Trophoblast cell (in vitro differentiated cells and primary cell): Measurements from ENCODE around the gene LHPP.

Experiments used
- DNase-seq, 2 donors: peaks; one replicate each; pipeline ENCODE4 v3.0.0-alpha.2; 2016
- H2AFZ ChIP-seq: 2 replicates; pipeline ENCODE4 v1.6.1; 2013; ENCODE audit warnings: low read length, moderate library complexity, mild to moderate bottlenecking; ENCODE audit not compliant: insufficient read depth, poor library complexity
- H2AK5ac ChIP-seq: 2 replicates; pipeline ENCODE4 v1.6.1; 2013; ENCODE audit warnings: mild to moderate bottlenecking, low read length
- H2BK120ac ChIP-seq: 2 replicates; pipeline ENCODE4 v1.6.1; 2013; ENCODE audit warnings: low read length, mild to moderate bottlenecking, moderate library complexity; ENCODE audit not compliant: insufficient read depth, poor library complexity
- H2BK12ac ChIP-seq: 2 replicates; pipeline ENCODE4 v1.6.1; 2013; ENCODE audit warnings: mild to moderate bottlenecking, low read length, moderate library complexity
- H2BK5ac ChIP-seq: 2 replicates; pipeline ENCODE4 v1.6.1; 2013; ENCODE audit warnings: low read length, low read depth, moderate library complexity, mild to moderate bottlenecking; ENCODE audit not compliant: poor library complexity
- H3K14ac ChIP-seq: 2 replicates; pipeline ENCODE4 v1.6.1; 2013; ENCODE audit warnings: mild to moderate bottlenecking, low read length
- H3K18ac ChIP-seq: 2 replicates; pipeline ENCODE4 v1.6.1; 2013; ENCODE audit warnings: mild to moderate bottlenecking, low read length
- H3K23ac ChIP-seq: 2 replicates; pipeline ENCODE4 v1.6.1; 2013; ENCODE audit warnings: low read length
- H3K27ac ChIP-seq: 2 replicates; pipeline ENCODE4 v1.5.1; 2013; ENCODE audit warnings: low read depth, mild to moderate bottlenecking, inconsistent platforms, low read length, moderate library complexity
- H3K27me3 ChIP-seq: 2 replicates; pipeline ENCODE4 v1.6.1; 2013; ENCODE audit warnings: inconsistent platforms, mild to moderate bottlenecking, low read length, moderate library complexity; ENCODE audit not compliant: insufficient read depth
- H3K36me3 ChIP-seq, 2 experiments: 1 replicate in 1 of 2; 2 replicates in 1 of 2; pipeline ENCODE4 v1.6.1; 2013; ENCODE audit warnings: low read length in 2 of 2, mild to moderate bottlenecking in 2 of 2, moderate library complexity in 1 of 2; ENCODE audit not compliant: insufficient read depth in 2 of 2, control insufficient read depth in 1 of 2
- H3K4ac ChIP-seq: 2 replicates; pipeline ENCODE4 v1.6.1; 2013; ENCODE audit warnings: low read depth, mild to moderate bottlenecking, low read length, moderate library complexity
- H3K4me1 ChIP-seq, 2 experiments: 1 replicate in 1 of 2; 2 replicates in 1 of 2; pipeline ENCODE4 v1.6.1; 2013; ENCODE audit warnings: low read length in 2 of 2, mild to moderate bottlenecking in 2 of 2, moderate library complexity in 1 of 2; ENCODE audit not compliant: insufficient read depth in 2 of 2, control insufficient read depth in 1 of 2
- H3K4me2 ChIP-seq: 2 replicates; pipeline ENCODE4 v1.6.1; 2013; ENCODE audit warnings: inconsistent platforms, mild to moderate bottlenecking, low read length, moderate library complexity
- H3K4me3 ChIP-seq: 2 replicates; pipeline ENCODE4 v1.5.1; 2013; ENCODE audit warnings: mild to moderate bottlenecking, low read depth, low read length, inconsistent platforms
- H3K79me1 ChIP-seq: one replicate; pipeline ENCODE4 v1.6.1; 2013; ENCODE audit warnings: low read length
- H3K79me2 ChIP-seq: 2 replicates; pipeline ENCODE4 v1.6.1; 2013; ENCODE audit warnings: low read length, mild to moderate bottlenecking; ENCODE audit not compliant: control insufficient read depth, insufficient read depth, poor library complexity
- H3K9ac ChIP-seq: 2 replicates; pipeline ENCODE4 v1.6.1; 2013; ENCODE audit warnings: mild to moderate bottlenecking, low read length
- H3K9me3 ChIP-seq: 2 replicates; pipeline ENCODE4 v1.6.1; 2013; ENCODE audit warnings: low read depth, mild to moderate bottlenecking, control low read depth, inconsistent platforms, low read length; ENCODE audit not compliant: insufficient read depth
- H4K12ac ChIP-seq: 2 replicates; pipeline ENCODE4 v1.6.1; 2013; ENCODE audit warnings: low read depth, mild to moderate bottlenecking, low read length, moderate library complexity
- H4K8ac ChIP-seq: 2 replicates; pipeline ENCODE4 v1.6.1; 2013; ENCODE audit warnings: low read depth, mild to moderate bottlenecking, low read length, moderate library complexity
- H4K91ac ChIP-seq: one replicate; pipeline ENCODE4 v1.6.1; 2013; ENCODE audit warnings: low read depth, mild to moderate bottlenecking, low read length, moderate library complexity
- WGBS: extraction: QIAGEN DNeasy Blood & Tissue Kit; methylation state at CpG from one replicate; pipeline ENCODE4 v1.1.7; 2013; ENCODE audit warnings: missing lambda C conversion rate; ENCODE audit not compliant: insufficient read length, insufficient coverage; ENCODE audit errors: extremely low coverage; 5-methylcytosine and 5-hydroxymethylcytosine counted together

LHPP gene

GRCh38 chr10:124515244-124515970 is 53.8 kb downstream of the LHPP start:
- H3K79me2 ChIP-seq = no peaks in the 10 kb centered on the region
- no peak overlapping the region for H3K4ac ChIP-seq
- H4K8ac ChIP-seq = no peak overlapping the region
- no CpG with 5 or more reads among the region's 13 CpGs for WGBS
- H3K27ac ChIP-seq = no peak overlapping the region
- H2BK120ac ChIP-seq = no peak overlapping the region
- H3K79me1 ChIP-seq = no peaks in the 10 kb centered on the region
- H3K27me3 ChIP-seq = no peaks in the 10 kb centered on the region
- H3K4me1 ChIP-seq = peaks cover 2 to 7% of the 10 kb centered on the region in 2 experiments
- H3K23ac ChIP-seq = no peak overlapping the region
- no peak overlapping the region for H2AK5ac ChIP-seq
- H3K9me3 ChIP-seq = peaks cover 1% of the 10 kb centered on the region
- H3K14ac ChIP-seq = no peak overlapping the region
- no peak overlapping the region for H4K12ac ChIP-seq
- H3K36me3 ChIP-seq = no peaks in the 10 kb centered on the region
- no peak overlapping the region for H2BK5ac ChIP-seq
- H3K9ac ChIP-seq = no peak overlapping the region
- no peak overlapping the region for H2AFZ ChIP-seq
- DNase-seq = no peak
- no peak overlapping the region for H3K4me3 ChIP-seq
- no peak overlapping the region for H3K4me2 ChIP-seq
- H2BK12ac ChIP-seq = no peak overlapping the region
- H3K18ac ChIP-seq = no peak overlapping the region
- no peak overlapping the region for H4K91ac ChIP-seq

- Histone ChIP-seq H3K9ac (no peak overlapping the region), H3K4me1 (peaks cover 2 to 7% of the 10 kb centered on the region in 2 experiments), H3K4ac (no peak overlapping the region), H4K91ac (no peak overlapping the region), H3K79me1 (no peaks in the 10 kb centered on the region), H2AFZ (no peak overlapping the region), H2BK120ac (no peak overlapping the region), H3K23ac (no peak overlapping the region), H3K79me2 (no peaks in the 10 kb centered on the region), H2BK12ac (no peak overlapping the region), H2BK5ac (no peak overlapping the region), H3K4me3 (no peak overlapping the region), H3K27ac (no peak overlapping the region), H3K4me2 (no peak overlapping the region), H4K12ac (no peak overlapping the region), H3K9me3 (peaks cover 1% of the 10 kb centered on the region), H3K14ac (no peak overlapping the region), H4K8ac (no peak overlapping the region), H3K18ac (no peak overlapping the region), H2AK5ac (no peak overlapping the region), H3K36me3 (no peaks in the 10 kb centered on the region), H3K27me3 (no peaks in the 10 kb centered on the region)
- no peak for DNase-seq
- WGBS = no CpG with 5 or more reads among the region's 9 CpGs
Measured at GRCh38 chr10:124516181-124516580, 54.6 kb downstream of the LHPP start.

GRCh38 chr10:124516746-124517397 is 55.2 kb downstream of the LHPP start:
- Histone ChIP-seq H3K79me1 (no peaks in the 10 kb centered on the region), H3K23ac (no peak overlapping the region), H3K18ac (no peak overlapping the region), H3K4me3 (no peak overlapping the region), H2BK120ac (no peak overlapping the region), H4K12ac (no peak overlapping the region), H3K36me3 (no peaks in the 10 kb centered on the region), H4K91ac (no peak overlapping the region), H4K8ac (no peak overlapping the region), H2AK5ac (no peak overlapping the region), H3K14ac (no peak overlapping the region), H3K4me2 (no peak overlapping the region), H3K9ac (no peak overlapping the region), H3K27me3 (no peaks in the 10 kb centered on the region), H2BK5ac (no peak overlapping the region), H3K4me1 (peaks cover 2 to 4% of the 10 kb centered on the region in 2 experiments), H3K79me2 (no peaks in the 10 kb centered on the region), H3K4ac (no peak overlapping the region), H2BK12ac (no peak overlapping the region), H3K27ac (no peak overlapping the region), H2AFZ (no peak overlapping the region), H3K9me3 (peaks cover 1% of the 10 kb centered on the region)
- no peak for DNase-seq
- no CpG with 5 or more reads among the region's 21 CpGs for WGBS

GRCh38 chr10:124517461-124517860 is 55.8 kb downstream of the LHPP start:
- Histone ChIP-seq H4K8ac (no peak overlapping the region), H3K18ac (no peak overlapping the region), H4K12ac (no peak overlapping the region), H3K27ac (no peak overlapping the region), H3K9me3 (no peaks in the 10 kb centered on the region), H2BK12ac (no peak overlapping the region), H3K9ac (no peak overlapping the region), H3K4ac (no peak overlapping the region), H4K91ac (no peak overlapping the region), H3K4me1 (peaks cover 2% of the 10 kb centered on the region in 2 experiments), H3K14ac (no peak overlapping the region), H3K79me1 (no peaks in the 10 kb centered on the region), H3K27me3 (no peaks in the 10 kb centered on the region), H2BK5ac (no peak overlapping the region), H2AK5ac (no peak overlapping the region), H3K23ac (no peak overlapping the region), H3K4me2 (no peak overlapping the region), H3K36me3 (no peaks in the 10 kb centered on the region), H3K79me2 (no peaks in the 10 kb centered on the region), H2AFZ (no peak overlapping the region), H3K4me3 (no peak overlapping the region), H2BK120ac (no peak overlapping the region)
- DNase-seq = no peak
- no CpG with 5 or more reads among the region's 6 CpGs for WGBS
